GM04504 (cell line): ENCODE data around the gene CHKA.
"Not testable (repeated sequence)": the region's sequence is repeated elsewhere in the genome, so short reads cannot be mapped to it uniquely, and the experiment has no call there.

Source experiments
- DNase-seq: peaks from one replicate; pipeline ENCODE4 v3.0.0-alpha.2; 2012; ENCODE audit warnings: low read depth

The CHKA gene

GRCh38 chr11:68115285-68115684 is 5.9 kb downstream of the CHKA start:
- no peak for DNase-seq

GRCh38 chr11:68113986-68114385 is 7.2 kb downstream of the CHKA start:
- DNase-seq: no peak

DNA sequence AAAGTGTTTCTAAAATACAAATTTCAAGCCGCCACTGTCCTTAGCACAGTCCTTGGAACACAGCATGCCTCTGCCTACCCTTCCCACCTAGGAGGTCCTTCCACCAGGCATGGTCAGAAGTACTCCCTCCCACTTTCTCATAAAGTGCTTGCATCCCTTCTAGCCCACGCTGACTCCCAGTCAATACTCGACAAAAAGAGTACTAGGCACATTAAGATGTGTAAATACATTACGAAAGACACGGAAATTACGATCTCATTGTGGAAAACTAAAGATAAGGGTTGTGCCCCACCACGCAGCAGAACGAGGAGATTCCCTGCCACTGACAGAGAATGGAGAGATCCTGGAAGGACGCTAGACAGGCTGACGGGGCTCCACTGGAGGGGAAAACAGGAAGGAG is 13.5 kb downstream of the CHKA start:
- DNase-seq: no peak

- DNase-seq: no peak
Observed at GRCh38 chr11:68106165-68106940, 14.8 kb downstream of the CHKA start.

GRCh38 chr11:68099474-68100405 is 21.4 kb downstream of the CHKA start:
- DNase-seq: no peak

GRCh38 chr11:68099057-68099456 is 22.1 kb downstream of the CHKA start:
- no peak for DNase-seq

- DNase-seq: no peak
Observed at GRCh38 chr11:68096962-68097361, 24.2 kb downstream of the CHKA start.

GRCh38 chr11:68093565-68093964 is 27.6 kb downstream of the CHKA start:
- DNase-seq: no peak

- not testable (repeated sequence) for DNase-seq
Observed at GRCh38 chr11:68092946-68093345, 28.2 kb downstream of the CHKA start.

DNA sequence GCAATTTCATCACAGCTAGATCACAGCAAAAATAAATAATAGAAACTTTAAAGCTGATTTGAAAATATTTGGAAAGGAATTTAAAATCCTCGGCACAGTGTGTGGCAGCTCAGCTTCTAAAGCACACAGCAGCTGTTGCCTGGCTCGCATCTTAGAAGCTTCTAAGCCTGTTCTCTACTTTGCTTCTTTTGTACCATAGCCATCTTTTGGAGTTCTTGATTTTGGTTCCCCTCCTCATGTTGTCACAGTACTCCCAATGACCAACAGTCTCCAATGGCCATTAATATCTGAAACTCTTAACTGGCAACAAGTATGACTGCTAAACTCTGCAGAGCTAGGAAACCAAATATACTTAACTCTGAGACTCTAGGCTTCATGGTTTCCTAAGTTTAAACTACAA is 28.8 kb downstream of the CHKA start:
- DNase-seq: no peak

GRCh38 chr11:68090706-68091105 is 30.5 kb downstream of the CHKA start:
- DNase-seq: no peak

GRCh38 chr11:68090287-68090686 is 30.9 kb downstream of the CHKA start:
- DNase-seq: no peak

DNA sequence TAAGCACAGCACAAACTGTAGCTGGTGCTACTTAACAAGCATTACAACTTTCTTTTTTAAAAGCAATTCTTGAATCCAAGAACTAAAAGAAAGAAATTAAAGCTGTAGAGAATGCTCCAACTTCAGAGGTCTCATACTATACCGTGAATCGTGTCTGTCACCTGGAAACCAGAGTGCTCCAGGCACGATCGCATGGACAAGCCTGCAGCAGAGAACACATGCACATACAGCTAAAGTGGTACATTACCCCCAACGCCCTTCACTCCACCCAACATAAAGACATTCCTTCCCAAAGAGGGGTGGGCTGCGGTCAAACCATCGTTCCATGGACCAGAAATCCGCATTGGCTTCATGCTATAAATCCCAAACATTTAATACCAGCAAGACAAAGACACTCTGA is 31.5 kb downstream of the CHKA start:
- DNase-seq: no peak

DNA sequence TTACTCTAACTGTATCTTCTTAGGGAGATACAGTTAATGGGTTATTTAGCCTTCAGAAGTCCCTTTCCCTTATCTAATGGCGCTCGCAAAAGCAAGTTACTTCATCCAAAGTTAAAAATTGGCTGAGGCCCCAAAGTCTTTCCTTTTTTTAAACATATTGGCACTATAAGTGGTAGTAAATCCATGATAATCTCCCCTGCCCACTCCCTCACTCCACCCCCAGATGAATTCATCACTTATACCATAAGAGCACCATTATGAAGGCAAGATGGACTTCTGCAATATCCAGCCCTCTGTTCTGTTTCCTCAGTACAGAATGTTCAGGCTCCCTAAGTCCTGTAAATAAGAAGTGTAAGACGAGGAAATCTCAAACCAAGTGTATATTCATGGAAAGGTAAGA is 37.7 kb downstream of the CHKA start:
- DNase-seq: no peak

DNA sequence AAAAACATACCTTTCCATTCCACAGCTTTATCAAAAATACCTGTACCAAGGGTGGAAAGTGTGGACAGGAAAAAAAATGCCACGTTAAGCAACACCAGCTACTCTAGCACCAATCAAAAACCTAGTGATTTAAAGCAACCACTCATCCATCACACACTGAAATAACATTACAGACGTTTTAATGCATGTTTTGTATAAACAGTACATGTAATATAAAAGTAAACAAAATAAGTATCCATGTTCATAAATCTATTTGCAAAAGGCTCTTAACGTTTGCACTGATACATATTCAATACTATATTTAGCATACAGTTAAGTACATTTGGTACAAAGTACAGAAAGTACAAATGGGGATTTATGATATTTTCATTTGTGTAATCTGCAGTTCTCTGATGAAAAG is 38.7 kb downstream of the CHKA start:
- no peak for DNase-seq

DNA sequence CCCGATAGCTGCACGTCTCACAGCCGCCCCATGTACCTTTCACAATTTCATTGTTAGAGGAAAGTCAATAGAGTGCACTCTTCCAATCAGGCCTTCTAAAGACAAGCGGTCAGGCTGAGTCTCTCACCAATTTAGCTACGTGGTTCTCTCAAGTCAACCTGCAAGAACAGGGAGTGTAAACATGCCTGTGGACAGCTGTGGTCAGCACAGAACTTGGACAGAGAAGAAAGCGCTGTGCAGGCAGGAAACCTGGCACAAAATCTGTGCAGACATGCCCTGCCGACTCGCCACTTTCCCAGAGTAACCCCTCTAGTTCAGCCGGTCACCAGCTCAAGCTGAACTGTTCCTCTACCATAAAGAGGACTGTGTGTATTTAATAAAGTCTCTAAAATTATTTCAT is 39.5 kb downstream of the CHKA start:
- no peak for DNase-seq

- no peak for DNase-seq
Observed at GRCh38 chr11:68080860-68081259, 40.3 kb downstream of the CHKA start.

GRCh38 chr11:68077617-68078582 is 43.3 kb downstream of the CHKA start:
- DNase-seq: no peak

DNA sequence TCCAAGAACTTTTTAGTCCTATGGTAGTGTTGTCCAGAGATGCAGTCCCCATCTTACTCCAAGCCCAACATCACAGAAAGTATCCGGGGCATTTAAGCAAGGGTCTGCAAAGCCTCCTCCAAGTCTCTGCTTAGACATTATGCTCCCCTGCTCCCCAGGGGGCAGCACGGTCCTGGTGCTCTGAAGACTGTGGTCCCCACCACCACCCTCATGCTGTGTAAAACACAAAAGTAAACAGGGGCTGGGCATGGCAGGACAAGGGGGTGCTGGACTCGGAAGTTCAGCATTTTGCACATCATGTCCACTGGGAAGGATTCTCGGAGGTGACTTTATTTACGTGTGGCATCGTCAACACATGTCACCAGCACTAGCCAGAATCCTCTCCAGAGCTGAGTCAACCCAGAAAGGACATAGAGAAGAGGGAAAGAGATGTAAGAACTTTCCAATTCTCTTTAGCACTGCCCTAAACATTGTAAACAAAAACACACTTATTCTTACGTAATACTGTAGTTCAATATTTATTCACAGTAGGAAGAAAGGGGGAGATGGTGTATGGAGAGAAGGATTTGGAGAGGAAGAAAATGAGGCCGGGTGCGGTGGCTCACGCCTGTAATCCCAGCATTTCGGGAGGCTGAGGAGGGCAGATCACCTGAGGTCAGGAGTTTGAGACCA is 44.7 kb downstream of the CHKA start:
- DNase-seq: no peak

- DNase-seq: no peak
Observed at GRCh38 chr11:68074584-68075352, 46.4 kb downstream of the CHKA start.
